Measurements from ENCODE around the gene SAMD8.

GRCh38 chr10:75223507-75223906 is 112.1 kb downstream of the SAMD8 start:
- no peak for TF ChIP-seq CTCF (IDR thresholded peaks at IDR 0.05)
- TF ChIP-seq POLR2A (IDR thresholded peaks at IDR 0.05) = no peak

All from heart left ventricle (tissue), 13 donors.